GM23338 (cell line): ENCODE data around the gene CLPX. TPM values are rescaled to one million over a fixed set of nuclear protein-coding genes. Genes with fewer than 3 reads are reported as not detected.
A peak's percentile ranks its signal among the peaks of the same experiment; 100 is the strongest.

Experiments used
- ATAC-seq: fragments of 200-7000 bp; cut with Tn5 transposase; 3 replicates; pipeline ENCODE4 v1.9.1; 2020
- DNase-seq: peaks from one replicate; pipeline ENCODE4 v3.0.0-alpha.2; 2015; ENCODE audit warnings: low spot score
- H2AFZ ChIP-seq: fragments of 200-600 bp; sonication (generic); 2 replicates; pipeline ENCODE4 v1.8.0; 2016; ENCODE audit warnings: antibody characterized with exemption, mild to moderate bottlenecking, moderate library complexity
- H3F3A ChIP-seq: fragments of 200-600 bp; sonication (generic); replicated peaks from 2 replicates; pipeline ENCODE4 v1.8.0; 2017; ENCODE audit warnings: antibody characterized with exemption, mixed run types, low read depth
- H3K27ac ChIP-seq: fragments of 200-600 bp; sonication (generic); 2 replicates; pipeline ENCODE4 v1.6.1; 2016; ENCODE audit warnings: low read depth
- H3K27me3 ChIP-seq: fragments of 200-600 bp; sonication (generic); 2 replicates; pipeline ENCODE4 v1.8.0; 2016; ENCODE audit warnings: mild to moderate bottlenecking, mixed run types, moderate library complexity; ENCODE audit not compliant: insufficient read depth
- H3K36me3 ChIP-seq: fragments of 200-600 bp; sonication (generic); 2 replicates; pipeline ENCODE4 v1.8.0; 2016; ENCODE audit warnings: mild to moderate bottlenecking; ENCODE audit not compliant: insufficient read depth
- H3K4me1 ChIP-seq: fragments of 200-600 bp; sonication (generic); 2 replicates; pipeline ENCODE4 v1.8.0; 2016; ENCODE audit warnings: mild to moderate bottlenecking, moderate library complexity; ENCODE audit not compliant: insufficient read depth
- H3K4me2 ChIP-seq: fragments of 200-600 bp; sonication (generic); 2 replicates; pipeline ENCODE4 v1.7.1; 2017; ENCODE audit warnings: mixed run types
- H3K4me3 ChIP-seq: fragments of 200-600 bp; sonication (generic); 2 replicates; pipeline ENCODE4 v1.6.1; 2016; ENCODE audit warnings: mixed run types
- H3K79me2 ChIP-seq: fragments of 200-600 bp; sonication (generic); replicated peaks from 2 replicates; pipeline ENCODE4 v1.8.0; 2017; ENCODE audit warnings: mild to moderate bottlenecking; ENCODE audit not compliant: insufficient read depth
- H3K9me2 ChIP-seq: fragments of 200-600 bp; sonication (generic); 2 replicates; pipeline ENCODE4 v1.8.0; 2017; ENCODE audit not compliant: insufficient read depth
- H4K20me1 ChIP-seq: fragments of 200-600 bp; sonication (generic); replicated peaks from 2 replicates; pipeline ENCODE4 v1.8.0; 2017; ENCODE audit warnings: mild to moderate bottlenecking; ENCODE audit not compliant: insufficient read depth
- H3K27ac Mint-ChIP-seq: 2 replicates; pipeline ENCODE4 v1.8.0; 2020; ENCODE audit warnings: inconsistent platforms, mild to moderate bottlenecking, moderate library complexity, mixed read lengths
- H3K27me3 Mint-ChIP-seq: 3 replicates; pipeline ENCODE4 v1.8.0; 2022; ENCODE audit warnings: low read depth, mild to moderate bottlenecking, moderate library complexity, mixed read lengths, inconsistent platforms; ENCODE audit not compliant: insufficient read depth, poor library complexity
- H3K36me3 Mint-ChIP-seq: 3 replicates; pipeline ENCODE4 v1.8.0; 2021; ENCODE audit warnings: low read depth, mild to moderate bottlenecking, inconsistent platforms, moderate library complexity, mixed read lengths
- H3K4me1 Mint-ChIP-seq: 3 replicates; pipeline ENCODE4 v1.8.0; 2020; ENCODE audit warnings: mild to moderate bottlenecking, inconsistent platforms, mixed read lengths
- H3K4me3 Mint-ChIP-seq: 3 replicates; pipeline ENCODE4 v1.8.0; 2021; ENCODE audit warnings: moderate library complexity, mild to moderate bottlenecking, inconsistent platforms, mixed read lengths
- H3K9me3 Mint-ChIP-seq: 3 replicates; pipeline ENCODE4 v1.8.0; 2020; ENCODE audit warnings: moderate library complexity, mild to moderate bottlenecking, inconsistent platforms, mixed read lengths
- EZH2phosphoT487 ChIP-seq: fragments of 200-600 bp; sonication (generic); IDR thresholded peaks from one replicate; pipeline ENCODE4 v1.8.1; 2018; ENCODE audit warnings: antibody characterized with exemption; ENCODE audit not compliant: unreplicated experiment
- NANOG ChIP-seq: IDR thresholded peaks from 2 replicates; pipeline ENCODE4 v1.6.1; 2016; ENCODE audit warnings: antibody characterized with exemption, borderline replicate concordance
- STAT1 ChIP-seq: IDR thresholded peaks from one replicate; pipeline ENCODE4 v1.6.1; 2016; ENCODE audit warnings: antibody characterized with exemption; ENCODE audit not compliant: unreplicated experiment
- ZNF331 ChIP-seq: fragments of 250-450 bp; sonication (Bioruptor Pico); IDR thresholded peaks from 2 replicates; pipeline ENCODE4 v1.5.0; 2020; ENCODE audit warnings: low read depth, mild to moderate bottlenecking, moderate library complexity
- polyA plus RNA-seq: library from polyadenylated mRNA; unstranded; fragments of >200 nt; fragmentation: Nextera tagmentation; extraction: Ambion mirVana; gene quantifications from 2 replicates; pipeline ENCODE4 v1.2.1, GENCODE V29; 2016
- total RNA-seq: library from RNA; depleted of rRNA; stranded (reverse); fragments of >200 nt; shearing (Covaris generic); gene quantifications from 2 replicates; pipeline ENCODE4 v1.2.3, GENCODE V29; 2014
- TF ChIP-seq, protein P1 (sequence below), 2 experiments: fragments of 200-600 bp in 1 of 2; sonication (generic) in 1 of 2; conservative IDR thresholded peaks; 2 replicates each; pipeline versions ENCODE4 v1.5.1 to v1.6.1; 2016 to 2017; ENCODE audit warnings: antibody characterized with exemption in 2 of 2, low read depth in 2 of 2, mild to moderate bottlenecking in 2 of 2, moderate library complexity in 1 of 2
- TF ChIP-seq, protein P2 (sequence below): fragments of 250-450 bp; sonication (Bioruptor Pico); IDR thresholded peaks from 2 replicates; pipeline ENCODE4 v1.5.0; 2020; ENCODE audit warnings: mild to moderate bottlenecking, moderate library complexity

CLPX gene
- total and polyA plus RNA-seq, 2 experiments from 2014 or later = 18.9 to 40.6 TPM

DNA sequence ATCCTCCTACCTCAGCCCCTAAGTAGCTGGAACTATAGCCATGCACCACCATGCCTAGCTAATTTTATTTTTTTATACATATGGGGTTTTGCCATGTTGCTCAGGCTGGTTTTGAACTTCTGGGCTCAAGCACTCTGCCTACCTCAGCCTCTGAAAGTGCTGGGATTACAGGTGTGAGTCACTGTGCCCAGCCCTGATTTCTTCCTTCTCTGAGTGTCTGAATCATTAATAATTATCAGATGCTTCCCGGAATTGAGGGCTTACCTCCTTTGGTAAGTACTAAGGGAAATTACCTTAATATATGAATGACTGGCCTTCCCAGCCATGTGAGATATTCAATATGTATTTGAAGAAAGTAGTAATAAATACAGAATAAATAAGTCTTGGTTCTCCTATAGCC, 7.2 kb downstream of the CLPX start:
- H3K79me2 ChIP-seq = peaks cover 40% of the 10 kb centered on the region
- Mint-ChIP-seq H3K4me3 (no peak overlapping the region), H3K36me3 (peaks cover 25% of the 10 kb centered on the region; the same call in 2 of the 3 replicates), H3K27me3 (peaks cover under 1% of the 10 kb centered on the region), H3K27ac (no peak overlapping the region), H3K9me3 (no peaks in the 10 kb centered on the region), H3K4me1 (no peaks in the 10 kb centered on the region)
- no peak for ATAC-seq
- no peak overlapping the region for H3K4me3 ChIP-seq
- no peaks in the 10 kb centered on the region for H3K9me2 ChIP-seq
- H3K27me3 ChIP-seq = no peaks in the 10 kb centered on the region
- H3K27ac ChIP-seq = no peak overlapping the region
- no peak for DNase-seq
- H3F3A ChIP-seq = 0 out of 2 replicates have a peak, but pooled peaks cover 3% of the 10 kb centered on the region
- H3K4me2 ChIP-seq = no peak overlapping the region
- no peak for TF ChIP-seq STAT1
- TF ChIP-seq, protein P1, sequence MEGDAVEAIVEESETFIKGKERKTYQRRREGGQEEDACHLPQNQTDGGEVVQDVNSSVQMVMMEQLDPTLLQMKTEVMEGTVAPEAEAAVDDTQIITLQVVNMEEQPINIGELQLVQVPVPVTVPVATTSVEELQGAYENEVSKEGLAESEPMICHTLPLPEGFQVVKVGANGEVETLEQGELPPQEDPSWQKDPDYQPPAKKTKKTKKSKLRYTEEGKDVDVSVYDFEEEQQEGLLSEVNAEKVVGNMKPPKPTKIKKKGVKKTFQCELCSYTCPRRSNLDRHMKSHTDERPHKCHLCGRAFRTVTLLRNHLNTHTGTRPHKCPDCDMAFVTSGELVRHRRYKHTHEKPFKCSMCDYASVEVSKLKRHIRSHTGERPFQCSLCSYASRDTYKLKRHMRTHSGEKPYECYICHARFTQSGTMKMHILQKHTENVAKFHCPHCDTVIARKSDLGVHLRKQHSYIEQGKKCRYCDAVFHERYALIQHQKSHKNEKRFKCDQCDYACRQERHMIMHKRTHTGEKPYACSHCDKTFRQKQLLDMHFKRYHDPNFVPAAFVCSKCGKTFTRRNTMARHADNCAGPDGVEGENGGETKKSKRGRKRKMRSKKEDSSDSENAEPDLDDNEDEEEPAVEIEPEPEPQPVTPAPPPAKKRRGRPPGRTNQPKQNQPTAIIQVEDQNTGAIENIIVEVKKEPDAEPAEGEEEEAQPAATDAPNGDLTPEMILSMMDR (conservative IDR thresholded peaks at IDR 0.05; ENCODE audit: low read depth in 2 of 2) = no peak
- TF ChIP-seq ZNF331 (CRISPR knock-in tag) = no peak
- no peak for TF ChIP-seq EZH2phosphoT487
- TF ChIP-seq NANOG = no peak
- no peaks in the 10 kb centered on the region for H3K4me1 ChIP-seq
- H4K20me1 ChIP-seq = peaks cover 10% of the 10 kb centered on the region
- peaks cover 21% of the 10 kb centered on the region for H3K36me3 ChIP-seq
- H2AFZ ChIP-seq = no peak overlapping the region

DNA sequence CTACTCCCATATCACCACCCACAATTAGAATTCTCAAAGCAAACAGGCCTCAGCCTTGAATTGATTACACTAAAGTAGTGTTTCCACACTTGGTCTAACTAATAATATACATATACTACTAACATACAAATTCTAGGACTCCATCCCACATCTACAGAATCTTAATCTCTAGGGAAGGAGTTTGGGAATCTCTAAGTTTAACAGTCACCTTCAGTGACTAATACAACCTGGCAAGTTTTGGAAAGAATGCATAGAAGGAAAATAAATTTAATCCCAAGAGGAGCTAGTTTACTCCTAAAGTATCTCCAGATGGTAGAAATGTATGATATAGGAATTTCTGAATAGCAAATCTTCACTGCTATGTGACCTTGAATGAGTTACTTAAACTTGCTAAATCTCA, 9.1 kb downstream of the CLPX start:
- no peaks in the 10 kb centered on the region for H3K4me1 ChIP-seq
- H3F3A ChIP-seq = 0 out of 2 replicates have a peak, but pooled peaks cover 3% of the 10 kb centered on the region
- H3K4me3 Mint-ChIP-seq = no peak overlapping the region
- H3K4me1 Mint-ChIP-seq = no peaks in the 10 kb centered on the region
- no peak overlapping the region for H3K27ac Mint-ChIP-seq
- no peak for ATAC-seq
- H3K36me3 Mint-ChIP-seq = peaks cover 41% of the 10 kb centered on the region
- no peak overlapping the region for H3K4me3 ChIP-seq
- no peaks in the 10 kb centered on the region for H3K27me3 Mint-ChIP-seq
- no peaks in the 10 kb centered on the region for H3K9me2 ChIP-seq
- H4K20me1 ChIP-seq = peaks cover 9% of the 10 kb centered on the region
- TF ChIP-seq, protein P2, sequence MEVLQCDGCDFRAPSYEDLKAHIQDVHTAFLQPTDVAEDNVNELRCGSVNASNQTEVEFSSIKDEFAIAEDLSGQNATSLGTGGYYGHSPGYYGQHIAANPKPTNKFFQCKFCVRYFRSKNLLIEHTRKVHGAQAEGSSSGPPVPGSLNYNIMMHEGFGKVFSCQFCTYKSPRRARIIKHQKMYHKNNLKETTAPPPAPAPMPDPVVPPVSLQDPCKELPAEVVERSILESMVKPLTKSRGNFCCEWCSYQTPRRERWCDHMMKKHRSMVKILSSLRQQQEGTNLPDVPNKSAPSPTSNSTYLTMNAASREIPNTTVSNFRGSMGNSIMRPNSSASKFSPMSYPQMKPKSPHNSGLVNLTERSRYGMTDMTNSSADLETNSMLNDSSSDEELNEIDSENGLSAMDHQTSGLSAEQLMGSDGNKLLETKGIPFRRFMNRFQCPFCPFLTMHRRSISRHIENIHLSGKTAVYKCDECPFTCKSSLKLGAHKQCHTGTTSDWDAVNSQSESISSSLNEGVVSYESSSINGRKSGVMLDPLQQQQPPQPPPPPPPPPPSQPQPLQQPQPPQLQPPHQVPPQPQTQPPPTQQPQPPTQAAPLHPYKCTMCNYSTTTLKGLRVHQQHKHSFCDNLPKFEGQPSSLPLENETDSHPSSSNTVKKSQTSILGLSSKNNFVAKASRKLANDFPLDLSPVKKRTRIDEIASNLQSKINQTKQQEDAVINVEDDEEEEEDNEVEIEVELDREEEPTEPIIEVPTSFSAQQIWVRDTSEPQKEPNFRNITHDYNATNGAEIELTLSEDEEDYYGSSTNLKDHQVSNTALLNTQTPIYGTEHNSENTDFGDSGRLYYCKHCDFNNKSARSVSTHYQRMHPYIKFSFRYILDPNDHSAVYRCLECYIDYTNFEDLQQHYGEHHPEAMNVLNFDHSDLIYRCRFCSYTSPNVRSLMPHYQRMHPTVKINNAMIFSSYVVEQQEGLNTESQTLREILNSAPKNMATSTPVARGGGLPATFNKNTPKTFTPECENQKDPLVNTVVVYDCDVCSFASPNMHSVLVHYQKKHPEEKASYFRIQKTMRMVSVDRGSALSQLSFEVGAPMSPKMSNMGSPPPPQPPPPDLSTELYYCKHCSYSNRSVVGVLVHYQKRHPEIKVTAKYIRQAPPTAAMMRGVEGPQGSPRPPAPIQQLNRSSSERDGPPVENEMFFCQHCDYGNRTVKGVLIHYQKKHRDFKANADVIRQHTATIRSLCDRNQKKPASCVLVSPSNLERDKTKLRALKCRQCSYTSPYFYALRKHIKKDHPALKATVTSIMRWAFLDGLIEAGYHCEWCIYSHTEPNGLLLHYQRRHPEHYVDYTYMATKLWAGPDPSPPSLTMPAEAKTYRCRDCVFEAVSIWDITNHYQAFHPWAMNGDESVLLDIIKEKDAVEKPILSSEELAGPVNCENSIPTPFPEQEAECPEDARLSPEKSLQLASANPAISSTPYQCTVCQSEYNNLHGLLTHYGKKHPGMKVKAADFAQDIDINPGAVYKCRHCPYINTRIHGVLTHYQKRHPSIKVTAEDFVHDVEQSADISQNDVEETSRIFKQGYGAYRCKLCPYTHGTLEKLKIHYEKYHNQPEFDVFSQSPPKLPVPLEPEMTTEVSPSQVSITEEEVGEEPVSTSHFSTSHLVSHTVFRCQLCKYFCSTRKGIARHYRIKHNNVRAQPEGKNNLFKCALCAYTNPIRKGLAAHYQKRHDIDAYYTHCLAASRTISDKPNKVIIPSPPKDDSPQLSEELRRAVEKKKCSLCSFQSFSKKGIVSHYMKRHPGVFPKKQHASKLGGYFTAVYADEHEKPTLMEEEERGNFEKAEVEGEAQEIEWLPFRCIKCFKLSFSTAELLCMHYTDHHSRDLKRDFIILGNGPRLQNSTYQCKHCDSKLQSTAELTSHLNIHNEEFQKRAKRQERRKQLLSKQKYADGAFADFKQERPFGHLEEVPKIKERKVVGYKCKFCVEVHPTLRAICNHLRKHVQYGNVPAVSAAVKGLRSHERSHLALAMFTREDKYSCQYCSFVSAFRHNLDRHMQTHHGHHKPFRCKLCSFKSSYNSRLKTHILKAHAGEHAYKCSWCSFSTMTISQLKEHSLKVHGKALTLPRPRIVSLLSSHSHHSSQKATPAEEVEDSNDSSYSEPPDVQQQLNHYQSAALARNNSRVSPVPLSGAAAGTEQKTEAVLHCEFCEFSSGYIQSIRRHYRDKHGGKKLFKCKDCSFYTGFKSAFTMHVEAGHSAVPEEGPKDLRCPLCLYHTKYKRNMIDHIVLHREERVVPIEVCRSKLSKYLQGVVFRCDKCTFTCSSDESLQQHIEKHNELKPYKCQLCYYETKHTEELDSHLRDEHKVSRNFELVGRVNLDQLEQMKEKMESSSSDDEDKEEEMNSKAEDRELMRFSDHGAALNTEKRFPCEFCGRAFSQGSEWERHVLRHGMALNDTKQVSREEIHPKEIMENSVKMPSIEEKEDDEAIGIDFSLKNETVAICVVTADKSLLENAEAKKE (CRISPR knock-in tag) = no peak
- no peak for TF ChIP-seq STAT1
- no peak for DNase-seq
- H3K9me3 Mint-ChIP-seq = no peaks in the 10 kb centered on the region
- H3K27me3 ChIP-seq = no peaks in the 10 kb centered on the region
- H3K79me2 ChIP-seq = peaks cover 26% of the 10 kb centered on the region
- peaks cover 34% of the 10 kb centered on the region for H3K36me3 ChIP-seq
- H2AFZ ChIP-seq = no peak overlapping the region
- H3K27ac ChIP-seq = peak overlapping the region; percentile 66; the same call in 1 of the 2 replicates
- H3K4me2 ChIP-seq = no peak overlapping the region
